Keratinocyte (primary cell): ENCODE results near the gene MYO9A. TPM values are rescaled to one million over a fixed set of nuclear protein-coding genes. Genes with fewer than 3 reads are reported as not detected.

Experiments
- DNase-seq: peaks from one replicate; pipeline ENCODE4 v3.0.0-alpha.2; 2011; ENCODE audit warnings: low read depth, missing footprints, low spot score
- FAIRE-seq: peaks from 2 replicates; lab custom pipeline; 2011; peaks lifted over from hg19 to GRCh38; lab: Jason Lieb, UNC
- H2AFZ ChIP-seq: 2 replicates; pipeline ENCODE4 v1.6.0; 2012; ENCODE audit warnings: low read length, control low read depth, inconsistent platforms; ENCODE audit not compliant: control insufficient read depth
- H3K27ac ChIP-seq: 2 replicates; pipeline ENCODE4 v1.5.1; 2011; ENCODE audit warnings: low read length; ENCODE audit not compliant: control insufficient read depth, insufficient read depth
- H3K27me3 ChIP-seq: 3 replicates; pipeline ENCODE4 v1.6.0; 2011; ENCODE audit warnings: low read length; ENCODE audit not compliant: control insufficient read depth, insufficient read depth; ENCODE audit errors: extremely low read depth
- H3K36me3 ChIP-seq, 2 experiments: 2 replicates in 1 of 2; 3 replicates in 1 of 2; pipeline ENCODE4 v1.5.1; 2011; ENCODE audit warnings: low read length in 2 of 2, mild to moderate bottlenecking in 1 of 2; ENCODE audit not compliant: control insufficient read depth in 2 of 2, insufficient read depth in 2 of 2; ENCODE audit errors: extremely low read depth in 1 of 2
- H3K4me1 ChIP-seq: 3 replicates; pipeline ENCODE4 v1.5.1; 2011; ENCODE audit warnings: low read length; ENCODE audit not compliant: control insufficient read depth, insufficient read depth; ENCODE audit errors: extremely low read depth
- H3K4me2 ChIP-seq: 3 replicates; pipeline ENCODE4 v1.6.0; 2011; ENCODE audit warnings: low read depth, low read length; ENCODE audit not compliant: control insufficient read depth, insufficient read depth; ENCODE audit errors: extremely low read depth
- H3K4me3 ChIP-seq, 3 experiments: fragments of 200-600 bp in 1 of 3; sonication (generic) in 1 of 3; 2 replicates in 2 of 3; 3 replicates in 1 of 3; pipeline ENCODE4 v1.5.1; 2011 to 2016; ENCODE audit warnings: low read length in 3 of 3, mild to moderate bottlenecking in 3 of 3, control low read depth in 2 of 3, inconsistent platforms in 1 of 3, low read depth in 1 of 3, mixed read lengths in 1 of 3, mixed run types in 1 of 3, moderate library complexity in 1 of 3; ENCODE audit not compliant: control insufficient read depth in 2 of 3, insufficient read depth in 2 of 3; ENCODE audit errors: extremely low read depth in 1 of 3
- H3K79me2 ChIP-seq: 2 replicates; pipeline ENCODE4 v1.6.0; 2012; ENCODE audit warnings: low read length; ENCODE audit not compliant: control insufficient read depth, insufficient read depth
- H3K9ac ChIP-seq: 3 replicates; pipeline ENCODE4 v1.6.0; 2011; ENCODE audit warnings: low read length; ENCODE audit not compliant: control insufficient read depth, insufficient read depth; ENCODE audit errors: extremely low read depth
- H3K9me1 ChIP-seq: 3 replicates; pipeline ENCODE4 v1.6.0; 2011; ENCODE audit warnings: low read length; ENCODE audit not compliant: control insufficient read depth, insufficient read depth; ENCODE audit errors: extremely low read depth
- H3K9me3 ChIP-seq: 2 replicates; pipeline ENCODE4 v1.5.1; 2012; ENCODE audit warnings: low read depth, low read length; ENCODE audit not compliant: control insufficient read depth
- H4K20me1 ChIP-seq: 3 replicates; pipeline ENCODE4 v1.6.0; 2011; ENCODE audit warnings: low read length; ENCODE audit not compliant: control insufficient read depth, insufficient read depth; ENCODE audit errors: extremely low read depth
- CTCF ChIP-seq, 3 experiments: IDR thresholded peaks in 1 of 3; conservative IDR thresholded peaks in 1 of 3; optimal IDR thresholded peaks in 1 of 3; 2 replicates in 2 of 3; 3 replicates in 1 of 3; pipeline versions ENCODE3 to v1.5.1; 2011; ENCODE audit warnings: low read length in 3 of 3, mild to moderate bottlenecking in 3 of 3, moderate library complexity in 2 of 3, control low read depth in 1 of 3, inconsistent platforms in 1 of 3; ENCODE audit not compliant: insufficient read depth in 2 of 3; ENCODE audit errors: extremely low read depth in 1 of 3
- EZH2 ChIP-seq: IDR thresholded peaks from one replicate; pipeline ENCODE4 v1.6.1; 2012; ENCODE audit warnings: inconsistent platforms, mild to moderate bottlenecking, low read length, moderate library complexity
- dilution Hi-C: fragments of 300-500 bp; cut with MboI; formaldehyde crosslinking; loops from one replicate; pipeline ENCODE4 v1.7.0; 2020; ENCODE audit warnings: low sequenced_read_pairs; ENCODE audit not compliant: extremely low pct_ligation_motif_present
- polyA plus RNA-seq, 5 experiments: library from polyadenylated mRNA; depleted of rRNA in 3 of 5; stranded (reverse) in 3 of 5; stranded (forward) in 1 of 5; unstranded in 1 of 5; fragments of >200 nt; gene quantifications; 1 replicate in 1 of 5; 2 replicates in 3 of 5; 3 replicates in 1 of 5; pipeline versions ENCODE4 v1.2.1 to v1.2.3, GENCODE V29; 2011 to 2012; ENCODE audit warnings: missing spikeins in 2 of 5, low read depth in 1 of 5, low replicate concordance in 1 of 5

MYO9A gene
- polyA plus RNA-seq, 1 donor (not counting 4 experiments of a cell fraction or from before 2014, with no cell fraction given), result 10.6 TPM

GRCh38 chr15:71916834-71917233, 201.1 kb downstream of the MYO9A start:
- dilution Hi-C loops, result no loop called here
- Histone ChIP-seq H3K27me3 (no peaks in the 10 kb centered on the region), H3K4me1 (peaks cover 9% of the 10 kb centered on the region), H3K36me3 (no peaks in the 10 kb centered on the region), H3K9me3 (no peaks in the 10 kb centered on the region), H3K79me2 (no peaks in the 10 kb centered on the region), H3K4me3 (no peak overlapping the region), H4K20me1 (no peaks in the 10 kb centered on the region), H3K9ac (no peak overlapping the region), H2AFZ (no peak overlapping the region), H3K9me1 (no peaks in the 10 kb centered on the region), H3K4me2 (no peak overlapping the region), H3K27ac (no peak overlapping the region)
- no peak for DNase-seq
- TF ChIP-seq EZH2 (no peak), CTCF (optimal IDR thresholded peaks at IDR 0.05 in 1 of 3, IDR thresholded peaks at IDR 0.05 in 1 of 3, conservative IDR thresholded peaks at IDR 0.05 in 1 of 3; ENCODE audit: extremely low read depth in 1 of 3, insufficient read depth in 2 of 3, low read length in 3 of 3) (no peak)
- no peak for FAIRE-seq

GRCh38 chr15:71914092-71914491, 203.9 kb downstream of the MYO9A start:
- no peak for DNase-seq
- no peak for FAIRE-seq
- H3K79me2 ChIP-seq, result no peaks in the 10 kb centered on the region
- H3K9ac ChIP-seq, result no peak overlapping the region
- no peaks in the 10 kb centered on the region for H3K36me3 ChIP-seq
- TF ChIP-seq EZH2 (no peak), CTCF (optimal IDR thresholded peaks at IDR 0.05 in 1 of 3, IDR thresholded peaks at IDR 0.05 in 1 of 3, conservative IDR thresholded peaks at IDR 0.05 in 1 of 3; ENCODE audit: extremely low read depth in 1 of 3, insufficient read depth in 2 of 3, low read length in 3 of 3) (no peak)
- no peaks in the 10 kb centered on the region for H3K4me1 ChIP-seq
- H3K9me3 ChIP-seq, result no peaks in the 10 kb centered on the region
- H3K27ac ChIP-seq, result no peak overlapping the region
- H4K20me1 ChIP-seq, result no peaks in the 10 kb centered on the region
- no peak overlapping the region for H2AFZ ChIP-seq
- no peaks in the 10 kb centered on the region for H3K9me1 ChIP-seq
- no peak overlapping the region for H3K4me3 ChIP-seq
- no peak overlapping the region for H3K4me2 ChIP-seq
- dilution Hi-C loops, result no loop called here
- no peaks in the 10 kb centered on the region for H3K27me3 ChIP-seq
